OCI-LY1 (cell line): ENCODE data around the gene TXNRD2.

Experiments
- CTCF ChIP-seq: fragments of 200-600 bp; sonication (generic), shearing (Covaris generic); IDR thresholded peaks from 2 replicates; pipeline ENCODE4 v1.5.1; 2017; ENCODE audit warnings: mild to moderate bottlenecking, antibody characterized with exemption, low read length, moderate library complexity, mixed read lengths
- EZH2 ChIP-seq: fragments of 200-600 bp; sonication (generic), shearing (Covaris generic); IDR thresholded peaks from 2 replicates; pipeline ENCODE4 v1.8.0; 2017; ENCODE audit warnings: borderline replicate concordance, mixed run types, mild to moderate bottlenecking, antibody characterized with exemption, low read length, moderate library complexity, mixed read lengths

DNA sequence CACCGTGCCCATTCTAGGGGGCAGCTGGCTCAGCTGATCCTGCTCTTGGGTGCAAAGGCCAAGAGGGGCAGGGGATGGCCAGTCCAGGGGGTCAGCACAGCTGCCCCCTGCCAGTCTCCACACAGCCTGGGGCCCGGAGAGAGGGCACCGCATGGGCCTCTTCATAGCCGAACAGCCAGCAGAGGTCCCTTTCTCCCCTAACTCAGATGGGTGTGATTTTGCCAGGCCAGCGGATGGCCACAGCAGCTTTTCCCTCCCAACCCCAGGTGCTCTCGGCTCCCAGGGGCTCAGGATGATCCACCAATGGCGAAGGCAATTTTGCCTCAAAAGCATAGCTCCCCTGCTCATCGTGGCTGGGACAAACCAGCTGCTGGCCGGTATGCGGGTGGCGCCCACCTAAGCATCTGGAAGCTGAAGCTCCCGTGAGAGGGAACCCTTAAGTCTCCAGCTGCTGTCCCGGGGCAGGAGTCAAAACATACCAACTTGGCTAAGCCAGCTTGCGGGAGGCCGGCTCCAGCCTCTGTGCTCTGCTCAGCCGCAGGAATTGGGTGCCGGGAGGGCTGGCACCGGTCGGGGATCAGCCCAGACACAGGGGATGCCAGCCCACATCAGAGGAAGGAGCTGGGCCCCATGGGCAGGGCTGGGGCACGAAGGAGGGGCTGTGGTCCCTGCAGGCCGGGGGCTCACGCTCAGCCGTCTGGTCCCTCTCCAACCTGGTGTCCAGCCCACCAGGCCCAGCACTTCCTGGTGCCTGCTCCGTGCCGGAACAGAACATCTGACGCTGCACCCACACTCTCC lies 56.5 kb downstream of the TXNRD2 start:
- no peak for TF ChIP-seq CTCF
- TF ChIP-seq EZH2 = no peak
